Urinary bladder (tissue), 4 donors: ENCODE data around the gene ARF1. TPM values are rescaled to one million over a fixed set of nuclear protein-coding genes. Genes with fewer than 3 reads are reported as not detected.
"Not testable (repeated sequence)": the region's sequence is repeated elsewhere in the genome, so short reads cannot be mapped to it uniquely, and the experiment has no call there.

Experiments
- DNase-seq: peaks from one replicate; pipeline ENCODE4 v3.0.0-alpha.2; 2015; ENCODE audit errors: extremely low spot score
- H3K27ac ChIP-seq: one replicate; pipeline ENCODE4 v1.5.1; 2013; ENCODE audit warnings: low read depth, mild to moderate bottlenecking, moderate library complexity
- H3K36me3 ChIP-seq: one replicate; pipeline ENCODE4 v1.6.1; 2013; ENCODE audit warnings: mild to moderate bottlenecking, moderate library complexity; ENCODE audit not compliant: insufficient read depth
- H3K4me1 ChIP-seq: one replicate; pipeline ENCODE4 v1.6.1; 2013; ENCODE audit warnings: mild to moderate bottlenecking, moderate library complexity; ENCODE audit not compliant: insufficient read depth
- H3K4me3 ChIP-seq: one replicate; pipeline ENCODE4 v1.5.1; 2013; ENCODE audit warnings: low read depth, low read length
- WGBS: extraction: QIAGEN DNeasy Blood & Tissue Kit; methylation state at CpG from one replicate; pipeline ENCODE4 v1.1.7; 2013; 5-methylcytosine and 5-hydroxymethylcytosine counted together
- polyA plus RNA-seq: library from polyadenylated mRNA; stranded (reverse); fragments of 200-250 nt; gene quantifications from one replicate; pipeline ENCODE4 v1.2.3, GENCODE V29; 2013
- total RNA-seq: library from RNA; depleted of rRNA; stranded (reverse); fragments of >200 nt; gene quantifications from one replicate; pipeline ENCODE4 v1.2.3, GENCODE V29; 2014
- donor health status: healthy with polysubstance abuse.
- donor health status: healthy.

The ARF1 gene
- total and polyA plus RNA-seq, 2 donors = 112 to 462 TPM

- Histone ChIP-seq H3K4me3 (no peak overlapping the region), H3K27ac (no peak overlapping the region), H3K36me3 (no peaks in the 10 kb centered on the region), H3K4me1 (no peaks in the 10 kb centered on the region)
- no peak for DNase-seq
- WGBS = 83% methylated on average over 7 of the region's 7 CpGs
Observed at GRCh38 chr1:228110556-228110955, 28.0 kb downstream of the ARF1 start.

GRCh38 chr1:228111315-228111714, 28.8 kb downstream of the ARF1 start:
- 97% methylated on average over 6 of the region's 6 CpGs for WGBS
- H3K36me3 ChIP-seq, H3K27ac ChIP-seq, DNase-seq, H3K4me3 ChIP-seq, H3K4me1 ChIP-seq: not testable (repeated sequence)

DNA sequence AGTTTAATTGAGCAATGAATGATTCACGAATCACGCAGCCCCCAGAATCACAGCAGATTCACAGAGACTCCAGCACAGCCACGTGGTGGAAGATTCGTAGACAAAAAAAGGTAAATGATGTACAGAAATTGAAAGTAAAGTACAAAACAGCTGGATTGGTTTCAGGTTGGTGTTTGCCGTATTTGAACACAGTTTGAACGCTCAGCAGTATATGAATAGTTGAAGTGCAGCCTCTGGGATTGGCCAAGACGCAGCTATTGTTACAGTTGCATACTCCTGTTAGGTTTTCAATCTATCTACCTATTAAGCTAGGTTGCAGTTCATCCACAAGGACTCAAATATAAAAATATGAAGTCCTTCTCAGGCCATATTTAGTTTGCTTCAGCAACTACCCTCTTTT, 29.7 kb downstream of the ARF1 start:
- H3K27ac ChIP-seq = no peak overlapping the region
- no peaks in the 10 kb centered on the region for H3K4me1 ChIP-seq
- no peak for DNase-seq
- no peak overlapping the region for H3K4me3 ChIP-seq
- H3K36me3 ChIP-seq = no peaks in the 10 kb centered on the region
- 93% methylated on average over 7 of the region's 7 CpGs for WGBS

DNA sequence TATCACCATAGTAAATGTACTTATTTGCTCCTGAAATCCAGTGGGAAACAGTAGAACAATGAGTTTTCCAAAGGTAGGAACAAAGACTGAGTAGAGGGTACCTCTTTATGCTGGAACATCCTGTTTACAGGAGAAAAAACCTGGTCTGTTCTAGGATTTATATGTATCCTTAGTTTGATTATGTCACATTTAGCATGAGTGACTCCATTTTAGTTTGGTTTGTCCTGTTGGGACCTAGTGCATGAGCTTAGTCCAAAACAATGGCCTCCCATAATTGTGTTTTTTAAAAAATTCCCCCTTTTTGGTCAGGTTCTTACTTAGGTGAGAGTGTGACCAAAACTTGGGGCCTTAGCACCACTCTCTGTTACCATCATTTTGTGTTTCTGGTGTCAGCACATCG, 30.1 kb downstream of the ARF1 start:
- no peaks in the 10 kb centered on the region for H3K4me1 ChIP-seq
- H3K4me3 ChIP-seq = no peak overlapping the region
- H3K36me3 ChIP-seq = no peaks in the 10 kb centered on the region
- no peak overlapping the region for H3K27ac ChIP-seq
- WGBS = 85% methylated on average over 1 of the region's 1 CpG
- no peak for DNase-seq

DNA sequence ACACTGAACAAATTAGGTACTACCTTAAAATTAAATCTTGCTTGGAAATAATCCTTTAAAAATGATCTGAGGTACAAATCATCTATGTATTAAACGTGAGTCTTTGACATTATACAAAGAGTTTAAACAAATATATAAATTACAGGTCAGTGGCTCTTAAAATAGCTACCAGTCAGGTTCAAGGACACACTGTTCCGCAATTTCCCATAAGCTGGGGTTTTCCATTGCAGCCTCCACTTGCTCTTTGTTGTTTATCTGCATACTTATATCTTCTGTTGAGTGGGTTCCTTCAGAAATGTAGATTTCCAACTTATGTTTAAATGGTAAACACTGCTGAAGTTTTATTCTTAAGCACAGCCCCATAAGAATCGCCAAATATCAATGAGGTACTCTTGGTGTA, 32.3 kb downstream of the ARF1 start:
- Histone ChIP-seq H3K27ac (no peak overlapping the region), H3K4me1 (no peaks in the 10 kb centered on the region), H3K36me3 (no peaks in the 10 kb centered on the region), H3K4me3 (no peak overlapping the region)
- 70% methylated on average over 3 of the region's 3 CpGs for WGBS
- no peak for DNase-seq

- Histone ChIP-seq H3K4me3 (no peak overlapping the region), H3K36me3 (no peaks in the 10 kb centered on the region), H3K27ac (no peak overlapping the region), H3K4me1 (no peaks in the 10 kb centered on the region)
- DNase-seq = no peak
- WGBS = 95% methylated on average over 4 of the region's 4 CpGs
Observed at GRCh38 chr1:228117335-228117734, 34.8 kb downstream of the ARF1 start.

DNA sequence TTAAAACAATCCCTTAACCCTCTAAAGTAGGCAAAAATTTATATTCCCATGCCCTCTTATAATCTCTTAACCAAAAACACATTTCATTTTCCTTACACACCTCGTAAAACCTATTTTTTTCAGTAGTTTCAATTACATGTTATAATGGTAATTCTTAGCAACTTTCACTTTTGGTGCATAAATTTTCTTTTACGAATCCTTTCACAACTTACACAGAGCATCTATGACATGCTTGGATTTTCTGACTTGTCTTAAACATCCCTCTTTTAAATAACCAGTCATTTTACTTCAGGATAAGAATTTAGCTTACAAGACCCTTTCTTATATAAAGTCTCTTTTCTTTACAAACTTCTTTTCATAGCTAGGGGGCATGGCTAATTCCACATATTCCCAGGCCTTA, 35.5 kb downstream of the ARF1 start:
- no peak for DNase-seq
- WGBS = 77% methylated on average over 2 of the region's 2 CpGs
- Histone ChIP-seq H3K4me3 (no peak overlapping the region), H3K36me3 (no peaks in the 10 kb centered on the region), H3K4me1 (no peaks in the 10 kb centered on the region), H3K27ac (no peak overlapping the region)

DNA sequence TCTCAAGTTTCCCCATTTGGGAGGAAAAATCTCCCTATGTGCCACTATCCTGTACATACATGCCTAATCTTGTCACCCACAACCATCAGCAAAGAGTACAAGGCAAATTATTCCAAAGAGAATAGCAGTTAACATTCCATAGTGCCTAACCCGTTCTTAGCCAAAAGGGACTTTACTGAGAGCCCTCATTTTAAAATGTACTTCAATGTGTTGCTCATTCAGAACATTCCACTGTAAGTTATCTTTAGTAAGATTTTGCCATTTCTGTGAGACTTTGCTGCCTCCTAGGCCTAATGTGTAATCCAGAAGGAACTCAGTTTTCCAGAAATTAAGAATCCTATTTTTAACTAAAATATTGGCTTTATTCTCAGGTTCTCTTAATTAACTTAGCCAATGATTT, 37.8 kb downstream of the ARF1 start:
- Histone ChIP-seq H3K36me3 (no peaks in the 10 kb centered on the region), H3K4me3 (no peak overlapping the region), H3K27ac (no peak overlapping the region), H3K4me1 (no peaks in the 10 kb centered on the region)
- no peak for DNase-seq
- 74% methylated on average over 1 of the region's 1 CpG for WGBS

DNA sequence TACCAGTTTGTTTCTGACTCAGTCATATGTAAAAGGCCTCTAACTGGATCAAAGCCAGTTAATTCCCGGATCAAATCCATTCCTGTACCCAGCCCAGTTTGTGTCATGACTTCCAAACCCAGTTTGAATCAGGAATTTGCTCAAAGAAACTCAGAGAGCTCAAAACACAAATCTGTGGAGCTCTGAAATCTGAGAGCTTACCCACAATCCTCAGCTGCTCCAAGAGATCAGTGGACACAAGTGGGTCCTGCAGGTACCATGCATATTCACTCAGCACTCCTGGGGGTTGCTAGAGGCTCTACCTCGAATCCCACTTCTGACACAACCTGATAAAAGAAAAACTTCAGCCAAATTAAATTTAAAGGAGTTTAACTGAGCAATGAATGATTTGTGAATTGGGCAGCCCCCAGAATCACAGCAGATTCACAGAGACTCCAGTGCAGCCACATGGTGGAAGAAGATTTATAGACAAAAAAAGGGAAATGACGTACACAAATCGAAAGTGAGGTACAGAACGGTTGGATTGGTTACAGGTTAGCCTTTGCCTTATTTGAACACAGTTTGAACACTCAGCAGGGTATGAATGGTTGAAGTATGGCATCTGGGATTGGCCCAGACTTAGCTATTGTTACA, 38.5 kb downstream of the ARF1 start:
- Histone ChIP-seq H3K4me1 (no peaks in the 10 kb centered on the region), H3K27ac (no peak overlapping the region), H3K4me3 (no peak overlapping the region), H3K36me3 (no peaks in the 10 kb centered on the region)
- DNase-seq = no peak
- WGBS = 63% methylated on average over 5 of the region's 5 CpGs

DNA sequence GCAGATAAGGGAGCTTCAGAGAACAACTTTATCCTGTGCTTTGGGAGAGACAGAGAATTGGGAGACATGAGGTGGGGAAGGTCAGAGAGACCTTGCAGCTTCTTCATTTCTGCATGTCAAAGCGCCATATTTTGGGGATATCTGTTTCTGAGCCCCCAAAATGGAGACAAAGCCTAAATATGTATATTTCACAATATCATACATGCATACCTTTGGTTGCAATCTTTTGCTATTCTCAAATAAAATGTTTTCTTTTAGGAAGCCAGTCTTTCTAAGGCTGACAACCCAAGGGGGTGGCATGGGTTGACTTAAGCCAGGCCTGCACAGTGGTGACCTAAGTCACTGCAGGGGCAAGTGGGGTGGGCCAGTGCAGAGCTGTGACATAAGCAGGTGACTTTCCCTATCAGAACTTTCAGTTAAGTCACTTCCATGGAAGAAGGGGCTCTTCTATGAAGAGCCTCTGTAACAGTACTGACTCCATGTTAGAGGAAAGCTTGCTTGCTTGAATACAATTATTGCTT, 40.5 kb downstream of the ARF1 start:
- Histone ChIP-seq H3K36me3 (no peaks in the 10 kb centered on the region), H3K4me1 (no peaks in the 10 kb centered on the region), H3K27ac (no peak overlapping the region), H3K4me3 (no peak overlapping the region)
- DNase-seq = no peak
- 55% methylated on average over 1 of the region's 1 CpG for WGBS

DNA sequence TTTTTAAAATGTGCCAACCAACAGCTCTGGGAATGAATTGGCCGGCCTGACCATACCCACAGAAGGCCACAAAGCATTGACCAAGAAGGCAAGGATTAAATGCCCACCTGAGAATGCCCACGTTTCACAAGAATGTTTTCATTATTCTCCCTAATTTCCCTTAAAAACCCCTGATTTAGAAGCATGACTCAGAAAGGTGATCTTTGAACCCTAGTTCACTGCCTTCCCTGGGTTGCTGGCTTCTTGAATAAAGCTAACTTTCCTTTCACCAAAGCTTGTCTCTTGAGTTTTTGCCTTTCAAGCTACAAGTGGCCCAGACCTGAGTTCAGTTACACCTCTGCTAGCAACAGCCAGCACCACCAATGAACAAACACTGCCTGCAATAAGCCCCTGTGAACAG, 41.0 kb downstream of the ARF1 start:
- Histone ChIP-seq H3K27ac (no peak overlapping the region), H3K4me1 (no peaks in the 10 kb centered on the region), H3K36me3 (no peaks in the 10 kb centered on the region), H3K4me3 (no peak overlapping the region)
- 71% methylated on average over 2 of the region's 2 CpGs for WGBS
- DNase-seq = no peak

GRCh38 chr1:228125185-228125584, 42.7 kb downstream of the ARF1 start:
- no peak overlapping the region for H3K4me3 ChIP-seq
- H3K36me3 ChIP-seq = no peaks in the 10 kb centered on the region
- H3K27ac ChIP-seq = no peak overlapping the region
- H3K4me1 ChIP-seq = no peaks in the 10 kb centered on the region
- DNase-seq = no peak
- WGBS = 71% methylated on average over 5 of the region's 5 CpGs

DNA sequence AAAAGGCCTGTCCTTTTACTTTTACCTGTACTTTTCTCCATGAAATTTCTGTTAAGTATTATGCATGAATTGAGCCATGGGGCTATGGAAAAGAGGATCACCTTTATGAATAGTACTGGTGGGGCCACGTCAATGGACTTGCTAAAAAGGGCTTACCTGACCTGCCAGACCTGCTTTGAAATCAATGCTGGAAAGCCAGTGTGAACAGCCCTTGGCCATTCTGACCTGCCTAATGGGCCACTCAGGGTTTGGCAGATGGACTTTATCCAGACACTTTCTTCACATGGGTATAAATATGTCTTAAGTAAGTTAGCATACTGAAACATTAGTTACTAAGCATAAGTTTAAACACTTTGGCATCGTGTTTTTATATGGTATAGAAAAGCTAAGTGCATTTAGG, 49.3 kb downstream of the ARF1 start:
- Histone ChIP-seq H3K4me3 (no peak overlapping the region), H3K27ac (no peak overlapping the region), H3K36me3 (no peaks in the 10 kb centered on the region), H3K4me1 (no peaks in the 10 kb centered on the region)
- 83% methylated on average over 2 of the region's 2 CpGs for WGBS
- no peak for DNase-seq

DNA sequence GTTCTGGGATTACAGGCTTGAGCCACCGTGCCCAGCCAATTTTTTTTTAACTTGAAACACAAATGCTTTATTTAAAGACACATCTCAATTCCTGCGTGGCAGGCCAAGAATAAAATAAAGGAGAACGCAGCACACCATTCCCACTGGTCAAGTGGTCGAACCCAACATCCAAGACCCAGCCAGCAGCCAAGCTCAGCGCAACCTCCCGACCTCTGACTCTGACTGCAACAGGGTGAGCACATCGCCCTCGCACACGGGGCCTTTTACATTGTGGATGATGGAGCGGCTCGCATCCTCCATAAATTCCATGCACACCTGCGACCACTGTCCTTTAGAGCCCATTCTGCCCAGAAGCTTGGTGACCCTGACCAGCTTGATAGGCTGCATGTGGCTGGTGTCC, 52.1 kb downstream of the ARF1 start:
- H3K4me1 ChIP-seq = no peaks in the 10 kb centered on the region
- 82% methylated on average over 12 of the region's 12 CpGs for WGBS
- DNase-seq = no peak
- no peaks in the 10 kb centered on the region for H3K36me3 ChIP-seq
- H3K4me3 ChIP-seq = no peak overlapping the region
- H3K27ac ChIP-seq = no peak overlapping the region

GRCh38 chr1:228136901-228137300, 54.4 kb downstream of the ARF1 start:
- DNase-seq = no peak
- 12% methylated on average over 1 of the region's 1 CpG for WGBS
- Histone ChIP-seq H3K4me1 (no peaks in the 10 kb centered on the region), H3K27ac (no peak overlapping the region), H3K36me3 (no peaks in the 10 kb centered on the region), H3K4me3 (no peak overlapping the region)
